HG02981 (cell line): ENCODE results near the gene GPR84.

Source experiments
- ATAC-seq: cut with Tn5 transposase; IDR thresholded peaks from one replicate; pipeline ENCODE4 v1.9.1; 2021; ENCODE audit warnings: mild to moderate bottlenecking, moderate library complexity; ENCODE audit not compliant: unreplicated experiment

Gene GPR84

GRCh38 chr12:54375259-54375579 lies 10.9 kb upstream of the GPR84 start:
- no peak for ATAC-seq

DNA sequence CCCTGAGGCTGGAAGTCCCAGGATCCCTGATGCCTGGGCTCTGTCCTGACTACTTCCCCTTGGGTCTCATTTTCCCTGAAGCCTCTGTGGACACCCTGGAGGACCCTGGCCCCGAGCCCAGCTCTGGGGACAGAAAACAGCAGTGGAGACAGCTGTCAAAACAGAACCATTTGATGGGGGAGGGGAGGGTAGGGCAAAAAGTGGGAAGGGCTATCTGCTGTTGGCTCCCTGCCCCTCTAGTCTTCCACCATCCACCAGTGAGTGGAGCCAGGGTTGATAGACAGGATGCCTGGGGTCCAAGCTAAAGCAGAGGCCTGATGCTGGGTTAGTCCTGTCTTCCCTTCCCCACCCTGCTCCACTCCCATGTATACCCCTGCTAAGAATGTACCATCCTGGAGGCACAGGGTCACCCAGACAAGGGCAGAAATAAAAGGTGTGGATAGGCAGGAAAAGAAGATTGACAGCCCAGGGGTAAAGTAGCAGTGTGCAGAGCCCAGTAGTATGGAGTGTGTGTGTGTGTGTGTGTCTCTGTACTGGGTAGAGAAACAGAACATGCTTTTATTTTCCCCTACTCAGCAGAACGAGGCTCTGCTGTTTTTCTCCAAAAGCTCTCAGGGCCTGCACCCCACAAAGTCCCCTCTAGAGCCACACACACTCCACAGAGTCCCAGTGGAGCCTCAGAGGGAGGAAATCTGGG lies 10.4 kb upstream of the GPR84 start:
- ATAC-seq = no peak

DNA sequence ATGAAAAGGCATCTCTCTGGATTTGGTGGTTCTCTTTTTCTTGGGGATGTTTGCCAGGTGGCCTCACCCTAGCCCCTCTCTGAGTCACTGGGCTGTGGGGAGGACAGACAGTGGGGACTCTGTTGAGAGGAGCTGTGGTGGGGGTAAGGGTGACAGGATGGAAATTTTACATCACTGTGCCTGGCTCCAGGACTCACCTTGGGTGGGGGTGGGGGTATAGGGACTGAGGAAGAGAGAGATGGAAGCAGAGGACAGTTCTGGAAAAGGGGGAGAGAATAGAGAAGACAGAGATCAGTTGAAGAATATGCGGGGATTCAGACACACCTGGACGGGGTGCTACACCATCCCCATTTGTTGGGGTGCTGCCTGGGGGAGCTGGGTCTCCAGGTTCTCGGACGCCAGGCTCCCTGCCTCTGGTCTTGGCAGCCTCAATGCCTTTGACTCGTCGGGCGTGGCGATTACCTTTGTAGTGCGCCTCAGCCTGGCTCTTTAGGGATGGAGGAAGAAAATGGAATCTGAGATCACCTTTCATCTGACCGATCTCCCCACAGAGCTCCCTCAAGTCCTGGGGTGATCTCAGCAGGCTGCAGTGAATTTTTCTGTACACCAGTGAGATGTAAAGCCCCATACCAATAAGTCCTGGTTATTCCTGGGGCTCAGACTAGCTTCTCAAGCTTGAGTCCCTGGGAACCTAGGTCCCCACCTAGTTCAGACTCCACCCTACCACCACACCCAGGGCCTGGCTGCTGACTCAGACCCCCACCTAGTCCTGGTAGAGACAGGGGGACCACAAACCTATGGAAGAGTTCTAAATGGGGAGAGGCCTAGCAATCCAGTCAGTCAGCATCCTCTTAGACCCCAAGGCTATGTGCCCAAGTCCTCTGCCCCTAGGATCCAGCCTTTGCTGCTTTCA lies 9.6 kb upstream of the GPR84 start:
- no peak for ATAC-seq

GRCh38 chr12:54372113-54372806 lies 8.0 kb upstream of the GPR84 start:
- ATAC-seq = no peak

GRCh38 chr12:54371328-54372112 lies 7.2 kb upstream of the GPR84 start:
- ATAC-seq = no peak

- no peak for ATAC-seq
These were observed 6.0 kb upstream of the GPR84 start for GRCh38 chr12:54370171-54370730.

DNA sequence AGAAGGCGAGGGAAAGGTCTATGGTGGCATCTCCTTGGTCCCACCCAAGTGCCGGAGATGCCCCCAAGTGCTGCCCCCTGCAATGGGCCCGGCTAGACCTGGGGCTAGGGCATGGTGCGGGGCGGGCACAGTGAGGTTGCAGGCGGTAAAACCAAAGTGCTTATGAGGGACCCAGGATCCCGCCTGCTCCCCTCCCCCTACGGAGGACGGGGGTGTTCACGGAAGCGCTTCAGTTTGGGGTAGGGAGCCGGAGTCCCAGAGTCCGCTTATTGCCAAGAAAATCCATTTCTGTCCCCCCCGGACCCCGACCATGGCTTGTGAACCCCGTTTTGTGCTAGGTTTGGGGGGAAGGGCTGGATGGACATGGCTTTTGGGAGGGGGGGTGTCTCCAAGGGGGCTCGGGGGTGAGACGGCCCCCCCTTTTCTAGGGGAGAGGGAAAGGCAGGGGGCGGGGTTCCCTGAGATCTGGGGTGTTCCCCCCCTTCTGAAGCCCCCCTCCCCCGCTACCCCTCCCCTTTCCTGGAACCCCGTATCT lies 5.4 kb upstream of the GPR84 start:
- no peak for ATAC-seq

DNA sequence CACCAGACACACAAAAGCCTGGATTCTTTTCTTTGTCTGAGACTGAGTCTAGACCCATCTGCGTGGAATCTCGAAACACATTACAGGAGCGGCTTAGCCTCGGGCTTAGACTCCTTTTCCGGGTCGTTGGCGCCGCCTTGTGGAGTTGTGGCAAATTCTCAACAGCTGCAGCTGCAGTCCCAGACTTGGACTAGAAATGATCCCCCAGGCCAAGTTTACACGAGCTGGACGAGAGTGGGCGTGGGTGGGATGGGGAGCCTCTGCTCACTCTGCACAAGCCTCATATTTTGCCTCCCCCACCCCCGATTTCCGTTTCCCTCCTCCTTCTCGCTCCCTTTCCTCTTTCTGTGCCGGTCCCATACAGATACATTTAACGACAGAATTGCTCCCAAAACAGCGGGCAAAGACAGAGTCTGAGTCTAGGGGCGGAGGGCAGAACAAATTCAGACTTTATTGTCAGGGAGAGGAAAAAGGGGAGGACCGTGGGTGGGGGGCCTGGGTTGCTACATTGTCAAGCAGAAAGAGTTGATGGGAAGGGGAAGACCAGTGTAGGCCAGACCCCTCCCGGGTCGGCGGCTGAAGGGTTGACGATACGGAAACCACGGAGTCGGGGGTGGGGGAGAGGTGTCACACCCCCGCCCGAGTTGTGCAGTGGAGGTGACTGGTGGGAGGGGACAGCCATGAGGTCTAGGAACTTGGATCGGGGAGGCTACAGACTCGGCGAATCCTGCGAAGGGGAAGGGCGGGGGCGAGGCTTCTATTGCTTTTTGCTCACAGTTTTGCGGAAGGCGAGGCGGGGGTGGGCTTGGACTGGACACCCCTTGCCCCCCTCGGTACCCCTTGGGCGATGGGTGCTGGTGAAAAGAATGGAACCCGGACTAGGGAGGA lies 4.7 kb upstream of the GPR84 start:
- peak; percentile 72 for ATAC-seq

DNA sequence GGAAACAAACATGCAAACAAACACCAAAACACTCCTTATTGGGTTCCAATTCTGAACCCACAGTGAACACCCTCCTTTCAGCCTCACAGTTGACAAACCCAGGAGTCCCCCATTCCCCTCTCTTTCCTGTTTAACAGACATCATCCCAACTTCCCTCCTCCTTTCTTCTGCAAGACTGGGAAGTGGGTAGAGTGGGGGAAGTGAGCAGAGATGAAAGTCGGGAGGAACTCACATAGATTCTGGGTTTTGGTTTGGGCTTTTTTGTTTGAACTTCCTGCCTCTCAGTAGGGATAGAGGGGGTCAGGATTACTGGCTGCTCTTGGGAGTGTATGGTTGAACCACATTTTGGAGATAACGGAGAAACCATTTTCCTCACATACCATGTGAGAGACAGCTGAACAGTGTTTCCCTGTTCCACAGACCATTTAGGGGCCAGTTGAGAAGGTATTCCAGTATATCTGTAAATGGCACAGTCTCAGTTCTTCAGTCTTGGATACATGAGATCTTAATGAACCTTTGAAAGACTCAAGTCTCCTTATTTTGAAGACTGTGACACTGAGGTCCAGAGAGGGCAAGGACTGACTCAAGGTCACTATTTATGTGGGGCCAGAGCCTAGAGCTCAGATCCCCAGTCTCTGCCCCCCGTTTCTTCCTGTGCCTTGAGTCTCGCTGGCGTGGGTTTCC lies 3.9 kb upstream of the GPR84 start:
- no peak for ATAC-seq

DNA sequence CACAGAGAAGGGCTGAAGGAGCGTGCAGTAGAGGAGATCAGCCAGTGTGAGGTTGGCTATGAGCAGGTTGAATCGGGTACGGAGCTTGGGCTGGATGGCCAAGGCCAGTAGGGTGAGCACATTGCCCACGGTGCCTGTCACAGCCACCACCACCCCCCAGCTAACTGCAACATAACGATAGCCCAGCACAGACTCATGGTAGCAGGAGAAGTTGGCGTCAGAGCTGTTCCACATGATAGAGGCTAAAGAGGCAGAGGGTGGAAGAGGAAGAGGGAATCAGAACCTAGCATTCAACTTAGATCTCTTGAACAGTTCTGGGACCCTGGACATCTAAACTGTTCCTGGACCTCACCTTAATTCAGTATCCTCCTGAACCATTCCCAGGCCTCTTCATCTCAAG lies 668 bp downstream of the GPR84 start:
- no peak for ATAC-seq

- ATAC-seq = no peak
These were observed 1.2 kb downstream of the GPR84 start for GRCh38 chr12:54363047-54363446.

DNA sequence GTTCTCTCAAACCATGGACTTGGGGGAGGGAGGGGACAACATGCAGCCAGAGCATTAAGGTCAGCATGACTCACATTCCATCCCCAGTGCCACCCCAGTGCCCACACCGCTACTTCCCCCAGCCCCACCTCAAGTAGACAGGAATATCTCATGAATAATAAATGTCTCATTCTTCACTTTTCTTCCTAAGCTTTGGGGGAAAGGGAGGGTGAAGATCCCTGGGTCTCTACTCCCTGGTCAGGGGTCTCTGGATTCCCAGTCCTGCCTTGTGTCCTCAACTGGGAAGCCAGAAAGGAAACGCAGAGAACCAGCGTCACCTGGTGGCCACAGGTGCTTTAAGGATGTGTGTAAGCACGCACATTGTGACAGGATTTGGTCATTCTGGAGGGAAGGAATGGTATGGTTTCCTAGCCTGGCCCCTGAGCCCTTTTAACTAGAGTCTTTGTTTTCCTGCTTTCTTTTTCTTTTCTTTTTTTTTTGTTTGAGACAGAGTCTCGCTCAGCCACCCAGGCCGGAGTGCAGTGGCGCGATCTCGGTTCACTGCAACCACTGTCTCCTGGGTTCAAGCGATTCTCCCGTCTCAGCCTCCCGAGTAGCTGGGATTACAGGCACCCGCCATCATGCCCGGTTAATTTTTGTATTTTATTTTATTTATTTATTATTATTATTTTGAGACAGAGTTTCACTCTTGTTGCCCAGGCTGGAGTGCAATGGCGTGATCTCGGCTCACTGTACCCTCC lies 3.4 kb downstream of the GPR84 start:
- ATAC-seq = no peak

DNA sequence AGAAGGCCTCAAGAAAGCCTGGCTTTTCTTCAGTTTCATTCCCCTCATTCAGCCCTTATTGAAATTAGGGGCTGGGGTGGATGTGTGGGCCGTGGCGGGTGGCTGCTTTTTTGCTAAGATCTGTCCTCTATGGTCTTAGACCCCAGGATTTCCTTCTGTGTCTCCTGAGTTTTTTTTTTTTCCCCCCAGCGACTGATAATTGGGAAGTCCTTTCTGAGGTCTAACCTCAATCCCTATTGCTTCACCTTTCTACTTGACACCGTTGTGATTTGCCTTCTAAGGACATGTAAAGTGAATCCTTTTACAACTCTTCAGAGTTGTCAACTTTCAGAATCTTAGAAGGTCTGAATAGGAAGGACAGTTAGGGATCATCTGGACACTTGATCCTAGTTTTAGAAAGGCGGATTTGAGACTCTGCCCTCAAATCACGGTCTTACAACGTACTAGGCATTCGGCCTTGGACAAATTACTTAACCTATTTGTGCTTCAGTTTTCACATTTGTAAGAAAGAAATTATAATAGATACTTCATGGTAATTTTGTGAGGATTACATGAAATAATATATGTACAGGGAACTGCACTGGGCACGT lies 4.4 kb downstream of the GPR84 start:
- no peak for ATAC-seq

DNA sequence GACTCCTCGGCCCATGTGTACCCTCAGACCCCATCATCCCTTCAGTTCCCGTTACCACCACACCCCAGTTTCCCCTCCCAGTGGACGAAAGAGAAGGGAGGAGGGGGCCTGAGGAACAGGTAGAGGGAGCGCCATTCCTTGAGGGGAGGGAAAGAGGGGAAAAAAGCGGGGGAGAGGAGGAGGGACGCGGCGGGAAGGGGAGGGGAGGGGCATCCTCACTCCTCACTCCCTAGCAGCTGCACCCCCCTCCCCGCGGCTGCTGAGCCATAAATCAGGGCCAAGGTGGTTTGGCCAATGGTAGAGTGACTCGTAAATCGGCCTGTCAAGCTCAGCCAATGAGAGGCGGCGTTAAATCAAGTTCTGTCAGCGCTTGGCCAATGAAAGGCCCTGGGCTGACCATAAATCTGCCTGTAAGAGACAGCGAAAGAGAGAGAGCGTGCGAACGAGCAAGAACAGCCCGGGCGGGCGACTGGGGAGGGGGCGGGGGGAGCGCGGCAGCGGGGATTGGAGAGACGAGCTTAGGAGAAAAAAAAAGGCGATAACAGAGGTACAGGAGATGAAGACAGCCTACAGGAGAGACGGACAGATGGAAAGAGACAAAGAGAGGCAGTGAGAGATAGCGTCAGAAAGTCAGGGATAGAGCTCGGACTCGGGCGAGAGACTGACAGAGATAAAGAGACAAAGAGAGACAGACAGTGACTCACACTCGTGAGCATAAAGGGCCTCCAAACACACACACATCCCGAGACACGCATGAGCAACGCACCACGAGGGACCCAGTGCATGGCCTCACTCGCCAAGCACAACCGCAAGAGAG lies 5.1 kb downstream of the GPR84 start:
- peak; percentile 98 for ATAC-seq

- no peak for ATAC-seq
These were observed 5.9 kb downstream of the GPR84 start for GRCh38 chr12:54358191-54358944.

DNA sequence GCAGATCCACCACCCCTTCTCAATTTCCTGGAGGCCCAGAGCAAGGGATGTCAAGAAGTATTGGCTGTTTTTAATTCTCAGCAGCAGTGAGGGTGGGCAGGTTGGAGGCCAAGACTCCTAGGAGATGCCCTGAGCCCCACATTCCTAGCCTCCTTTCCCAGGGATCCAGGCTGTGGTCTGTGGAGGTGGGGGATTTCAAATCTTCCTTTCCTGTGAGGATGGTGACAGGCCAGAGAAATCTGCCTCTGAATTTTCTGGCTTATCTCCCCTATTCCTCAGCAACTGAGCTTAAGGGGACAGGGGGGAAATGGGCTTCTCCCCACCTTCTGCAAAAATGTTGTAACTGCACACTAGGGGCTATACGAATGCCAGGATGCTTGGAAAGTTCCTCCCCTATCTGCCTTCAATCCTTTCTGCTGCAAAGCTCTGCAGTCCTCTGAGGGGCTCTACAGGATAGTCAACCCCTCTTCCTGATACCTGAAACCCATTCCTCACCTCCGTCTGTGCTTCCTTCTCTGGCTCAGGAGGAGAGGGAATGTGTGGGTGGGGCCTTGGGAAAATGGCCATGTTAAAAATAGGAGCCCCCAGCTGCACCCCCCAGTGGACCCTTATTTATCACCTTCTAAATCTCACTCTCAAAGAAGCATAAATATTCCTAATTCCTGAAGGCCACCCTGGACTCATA lies 6.6 kb downstream of the GPR84 start:
- no peak for ATAC-seq
